Lung (tissue), 12 donors: ENCODE data around the gene SKIL. TPM values are rescaled to one million over a fixed set of nuclear protein-coding genes. Genes with fewer than 3 reads are reported as not detected.

Experiments used
- ATAC-seq: fragments of 200-7000 bp; cut with Tn5 transposase; one replicate; pipeline ENCODE4 v1.9.1; 2020; ENCODE audit warnings: moderate number of reproducible peaks; ENCODE audit not compliant: insufficient read depth, low FRiP score
- DNase-seq, 3 donors: peaks; one replicate each; pipeline ENCODE4 v3.0.0-alpha.2; 2013 to 2017
- H3K27ac ChIP-seq, 2 donors: one replicate each; pipeline ENCODE4 v1.5.1; 2013; ENCODE audit warnings: mild to moderate bottlenecking in 2 of 2, moderate library complexity in 2 of 2, control low read depth in 1 of 2, inconsistent platforms in 1 of 2, low read depth in 1 of 2, low read length in 1 of 2
- H3K27me3 ChIP-seq, 3 donors: one replicate each; pipeline ENCODE4 v1.5.1; 2013; ENCODE audit warnings: low read length in 2 of 3; ENCODE audit not compliant: control insufficient read depth in 3 of 3, insufficient read depth in 3 of 3
- H3K36me3 ChIP-seq, 4 donors: one replicate each; pipeline ENCODE4 v1.5.1; 2013; ENCODE audit warnings: low read length in 4 of 4, mild to moderate bottlenecking in 1 of 4, moderate library complexity in 1 of 4; ENCODE audit not compliant: control insufficient read depth in 4 of 4, insufficient read depth in 4 of 4
- H3K4me1 ChIP-seq, 5 donors: one replicate each; pipeline ENCODE4 v1.5.1; 2013; ENCODE audit warnings: low read length in 5 of 5, mild to moderate bottlenecking in 2 of 5, moderate library complexity in 1 of 5; ENCODE audit not compliant: control insufficient read depth in 5 of 5, insufficient read depth in 5 of 5
- H3K4me3 ChIP-seq: one replicate; pipeline ENCODE4 v1.5.1; 2013; ENCODE audit warnings: mild to moderate bottlenecking, control low read depth, moderate library complexity
- H3K9ac ChIP-seq, 2 donors: one replicate each; pipeline ENCODE4 v1.5.1; 2013; ENCODE audit warnings: low read length in 2 of 2, control low read depth in 1 of 2; ENCODE audit not compliant: insufficient read depth in 1 of 2
- H3K9me3 ChIP-seq, 4 donors: one replicate each; pipeline ENCODE4 v1.5.1; 2013; ENCODE audit warnings: low read length in 3 of 4, mild to moderate bottlenecking in 1 of 4, moderate library complexity in 1 of 4; ENCODE audit not compliant: control insufficient read depth in 4 of 4, insufficient read depth in 3 of 4
- CTCF ChIP-seq: IDR thresholded peaks from 2 replicates; pipeline ENCODE4 v1.5.1; 2012; ENCODE audit warnings: mild to moderate bottlenecking; ENCODE audit errors: control extremely low read depth, extremely low read depth
- WGBS, 2 donors: extraction: QIAGEN DNeasy Blood & Tissue Kit; methylation state at CpG; one replicate each; pipeline ENCODE4 v1.1.7; 2013; 5-methylcytosine and 5-hydroxymethylcytosine counted together
- polyA plus RNA-seq, 2 donors: library from polyadenylated mRNA; stranded (reverse); fragments of 200-250 nt; gene quantifications; one replicate each; pipeline ENCODE4 v1.2.1, GENCODE V29; 2013
- total RNA-seq, 2 donors: library from RNA; depleted of rRNA in 1 of 2; stranded (reverse); fragments of >200 nt in 1 of 2; gene quantifications; one replicate each; pipeline ENCODE4 v1.2.1, GENCODE V29; 2014 to 2021
- donor health status: control.
- donor health status: control.
- donor health status: Bipolar disorder and iron deficiency.
- donor health status: healthy.
- donor health status: DM: yes; HTN: yes; CAD: no.

Gene SKIL
- total and polyA plus RNA-seq, 4 donors, result 16.5 to 110 (median 38.5) TPM

GRCh38 chr3:170421758-170422157, 64.2 kb downstream of the SKIL start:
- Histone ChIP-seq H3K9ac (no peak overlapping the region), H3K4me1 (peaks cover 0 to 20% (median 5%) of the 10 kb centered on the region in 5 donors), H3K9me3 (peaks cover 0 to 1% (median 0%) of the 10 kb centered on the region in 4 donors), H3K27me3 (peaks cover 4 to 12% (median 7%) of the 10 kb centered on the region in 3 donors), H3K27ac (peak overlapping the region in 1 of 2 donors; percentile 64), H3K4me3 (no peak overlapping the region), H3K36me3 (no peaks in the 10 kb centered on the region)
- no peak for DNase-seq
- ATAC-seq, result no peak
- no peak for TF ChIP-seq CTCF
- WGBS, 2 donors, result 74 to 83% methylated on average over 2 of the region's 2 CpGs

GRCh38 chr3:170423001-170423615, 65.6 kb downstream of the SKIL start:
- peak overlapping the region in 1 of 2 donors; percentile 15 for H3K27ac ChIP-seq
- 88 to 96% methylated on average over 8 of the region's 8 CpGs for WGBS, 2 donors
- peaks cover 3 to 7% (median 4%) of the 10 kb centered on the region in 3 donors for H3K27me3 ChIP-seq
- no peak for TF ChIP-seq CTCF
- H3K4me3 ChIP-seq, result no peak overlapping the region
- peaks cover 0 to 17% (median 5%) of the 10 kb centered on the region in 5 donors for H3K4me1 ChIP-seq
- no peaks in the 10 kb centered on the region for H3K36me3 ChIP-seq
- DNase-seq (no peak), ATAC-seq (no peak)
- no peak overlapping the region for H3K9ac ChIP-seq
- H3K9me3 ChIP-seq, result peaks cover 0 to 1% (median 0%) of the 10 kb centered on the region in 4 donors

- no peak overlapping the region for H3K9ac ChIP-seq
- DNase-seq (no peak), ATAC-seq (no peak)
- 70 to 75% methylated on average over 8 of the region's 8 CpGs for WGBS, 2 donors
- peaks cover 0 to 1% (median 0%) of the 10 kb centered on the region in 4 donors for H3K9me3 ChIP-seq
- H3K4me3 ChIP-seq, result no peak overlapping the region
- H3K27ac ChIP-seq, result peak overlapping the region in 1 of 2 donors; percentile 29
- TF ChIP-seq CTCF, result no peak
- H3K27me3 ChIP-seq, result no peaks in the 10 kb centered on the region
- H3K36me3 ChIP-seq, result no peaks in the 10 kb centered on the region
- H3K4me1 ChIP-seq, result peaks cover 0 to 12% (median 0%) of the 10 kb centered on the region in 5 donors
These were observed 67.4 kb downstream of the SKIL start for GRCh38 chr3:170424879-170425278.
